Transverse colon (tissue), 3 donors: ENCODE data around the gene ACSS1.

Experiments
- CTCF ChIP-seq, 5 experiments: fragments of 200-600 bp in 3 of 5; fragments of 450-650 bp in 2 of 5; sonication (generic) in 3 of 5; IDR thresholded peaks; 1 replicate in 2 of 5; 2 replicates in 3 of 5; pipeline ENCODE4 v1.5.1; 2016 to 2017; ENCODE audit warnings: antibody characterized with exemption in 5 of 5, inconsistent platforms in 3 of 5, mild to moderate bottlenecking in 2 of 5, moderate library complexity in 1 of 5
- POLR2A ChIP-seq: fragments of 450-650 bp; IDR thresholded peaks from one replicate; pipeline ENCODE4 v1.6.1; 2016; ENCODE audit warnings: antibody characterized with exemption, mild to moderate bottlenecking, moderate library complexity

GRCh38 chr20:25006431-25007167, 51.3 kb downstream of the ACSS1 start:
- TF ChIP-seq CTCF (IDR thresholded peaks at IDR 0.05) (no peak), POLR2A (no peak)
